B cell (primary cell): Measurements from ENCODE around the gene RBP4. TPM values are rescaled to one million over a fixed set of nuclear protein-coding genes. Genes with fewer than 3 reads are reported as not detected.

ENCODE experiments used
- ATAC-seq: fragments of 200-7000 bp; cut with Tn5 transposase; one replicate; pipeline ENCODE4 v1.10.0; 2021; ENCODE audit warnings: low read depth, mild to moderate bottlenecking, moderate number of reproducible peaks, moderate library complexity
- CTCF ChIA-PET: fragments of 350-600 bp; sonication (Branson Sonifier 250); formaldehyde crosslinking; loops from one replicate; lab custom pipeline; 2021; ENCODE audit warnings: antibody characterized with exemption, inconsistent platforms; lab: Charles Lee
- POLR2A ChIA-PET: fragments of 350-600 bp; sonication (Branson Sonifier 250); formaldehyde crosslinking; loops from one replicate; lab custom pipeline; 2021; ENCODE audit warnings: antibody characterized with exemption; lab: Charles Lee
- DNase-seq: peaks from one replicate; pipeline ENCODE4 v3.0.0; 2013
- H2AFZ ChIP-seq: 2 replicates; pipeline ENCODE4 v1.6.1; 2012; ENCODE audit warnings: mild to moderate bottlenecking, low read depth, low read length; ENCODE audit not compliant: insufficient read depth, poor library complexity, severe bottlenecking
- H3K27ac ChIP-seq, 2 donors: 1 replicate in 1 of 2; 2 replicates in 1 of 2; pipeline ENCODE4 v1.5.1; 2012 to 2013; ENCODE audit warnings: low read length in 2 of 2, mild to moderate bottlenecking in 2 of 2, moderate library complexity in 1 of 2
- H3K27me3 ChIP-seq, 4 experiments: fragments of 200-600 bp in 1 of 4; sonication (generic) in 1 of 4; replicated peaks in 1 of 4; 1 replicate in 2 of 4; 2 replicates in 2 of 4; pipeline versions ENCODE4 v1.6.1 to v1.7.0; 2013 to 2016; ENCODE audit warnings: low read length in 3 of 4, mild to moderate bottlenecking in 2 of 4, mixed read lengths in 1 of 4, moderate library complexity in 1 of 4; ENCODE audit not compliant: insufficient read depth in 4 of 4, control insufficient read depth in 3 of 4; ENCODE audit errors: control extremely low read depth in 1 of 4
- H3K36me3 ChIP-seq, 2 experiments: replicated peaks in 1 of 2; 1 replicate in 1 of 2; 2 replicates in 1 of 2; pipeline versions ENCODE4 v1.6.1 to v1.7.1; 2013; ENCODE audit warnings: low read length in 1 of 2; ENCODE audit not compliant: insufficient read depth in 2 of 2, control insufficient read depth in 1 of 2; ENCODE audit errors: control extremely low read depth in 1 of 2, extremely low read depth in 1 of 2
- H3K4me1 ChIP-seq, 2 donors: fragments of 200-600 bp in 1 of 2; sonication (generic) in 1 of 2; 1 replicate in 1 of 2; 2 replicates in 1 of 2; pipeline versions ENCODE4 v1.5.1 to v1.6.1; 2013 to 2017; ENCODE audit warnings: low read length in 2 of 2; ENCODE audit not compliant: control insufficient read depth in 2 of 2, insufficient read depth in 2 of 2
- H3K4me2 ChIP-seq: replicated peaks from 2 replicates; pipeline ENCODE3; 2012; ENCODE audit warnings: mild to moderate bottlenecking, low read depth, low read length; ENCODE audit not compliant: poor library complexity, severe bottlenecking
- H3K4me3 ChIP-seq, 5 experiments: fragments of 200-600 bp in 1 of 5; sonication (generic) in 1 of 5; 1 replicate in 3 of 5; 2 replicates in 2 of 5; pipeline versions ENCODE4 v1.5.1 to v1.7.0; 2011 to 2016; ENCODE audit warnings: low read length in 4 of 5, mild to moderate bottlenecking in 4 of 5, low read depth in 2 of 5, control low read depth in 1 of 5, moderate library complexity in 1 of 5; ENCODE audit not compliant: insufficient read depth in 1 of 5; ENCODE audit errors: control extremely low read depth in 1 of 5, extremely low read depth in 1 of 5
- H3K79me2 ChIP-seq: fragments of 200-600 bp; sonication (generic); one replicate; pipeline ENCODE4 v1.6.0; 2016; ENCODE audit warnings: low read length; ENCODE audit not compliant: control insufficient read depth, insufficient read depth
- H3K9ac ChIP-seq: fragments of 200-600 bp; sonication (generic); 2 replicates; pipeline ENCODE4 v1.6.1; 2017; ENCODE audit warnings: mild to moderate bottlenecking, low read length, moderate library complexity
- H3K9me3 ChIP-seq, 3 donors: one replicate each; pipeline versions ENCODE4 v1.6.1 to v1.7.1; 2013; ENCODE audit warnings: low read length in 2 of 3; ENCODE audit not compliant: control insufficient read depth in 2 of 3, insufficient read depth in 1 of 3; ENCODE audit errors: control extremely low read depth in 1 of 3
- H4K20me1 ChIP-seq: 2 replicates; pipeline ENCODE4 v1.6.0; 2012; ENCODE audit warnings: mild to moderate bottlenecking, low read length; ENCODE audit not compliant: insufficient read depth, control insufficient read depth, poor library complexity, severe bottlenecking
- H3K27ac Mint-ChIP-seq: one replicate; pipeline ENCODE4 v1.8.0; 2021; ENCODE audit warnings: mixed read lengths
- H3K27me3 Mint-ChIP-seq: one replicate; pipeline ENCODE4 v1.8.0; 2021; ENCODE audit warnings: mixed read lengths
- H3K4me1 Mint-ChIP-seq: one replicate; pipeline ENCODE4 v1.8.0; 2021; ENCODE audit warnings: mixed read lengths
- H3K4me3 Mint-ChIP-seq: one replicate; pipeline ENCODE4 v1.8.0; 2021; ENCODE audit warnings: mixed read lengths
- H3K9me3 Mint-ChIP-seq: one replicate; pipeline ENCODE4 v1.8.0; 2022; ENCODE audit warnings: mixed read lengths; ENCODE audit not compliant: insufficient read depth
- CTCF ChIP-seq: fragments of 200-600 bp; IDR thresholded peaks from one replicate; pipeline ENCODE4 v1.8.0; 2022; ENCODE audit warnings: antibody characterized with exemption, mild to moderate bottlenecking
- EZH2 ChIP-seq: IDR thresholded peaks from 2 replicates; pipeline ENCODE4 v1.6.1; 2012; ENCODE audit warnings: borderline replicate concordance, low read depth, mild to moderate bottlenecking, moderate library complexity, low read length; ENCODE audit not compliant: insufficient read depth, poor library complexity, severe bottlenecking
- WGBS: methylation state at CpG from one replicate; pipeline ENCODE4 v1.1.5; 2013; ENCODE audit warnings: missing lambda C conversion rate; ENCODE audit not compliant: insufficient coverage; 5-methylcytosine and 5-hydroxymethylcytosine counted together
- intact Hi-C: fragments of 100-400 bp; cut with micrococcal nuclease; formaldehyde crosslinking; loops from one replicate; pipeline ENCODE4 v1.10.0; 2022
- polyA plus RNA-seq: library from polyadenylated mRNA; depleted of rRNA; stranded (reverse); fragments of >200 nt; gene quantifications from 2 replicates; pipeline ENCODE4 v1.2.3, GENCODE V29; 2012
- total RNA-seq, 2 donors: library from RNA; stranded (reverse); fragments of 120-200 nt in 1 of 2; gene quantifications; 1 replicate in 1 of 2; 2 replicates in 1 of 2; pipeline versions ENCODE4 v1.2.3 to v1.2.4, GENCODE V29; 2013 to 2022

Gene RBP4
- total and polyA plus RNA-seq, 2 donors (not counting 1 experiment from before 2014, with no cell fraction given): not detected

GRCh38 chr10:93568105-93568390 lies 33.0 kb downstream of the RBP4 start:
- H3K4me3 Mint-ChIP-seq: no peak overlapping the region
- H3K27me3 Mint-ChIP-seq: peaks cover 75% of the 10 kb centered on the region
- no peak overlapping the region for H3K4me2 ChIP-seq
- H3K27ac Mint-ChIP-seq: no peak overlapping the region
- intact Hi-C loops: no loop called here
- no peaks in the 10 kb centered on the region for H3K36me3 ChIP-seq
- H3K4me3 ChIP-seq: no peak overlapping the region
- H3K4me1 ChIP-seq: no peaks in the 10 kb centered on the region
- DNase-seq (no peak), ATAC-seq (no peak)
- POLR2A ChIA-PET: no interaction called here
- no peaks in the 10 kb centered on the region for H3K9me3 Mint-ChIP-seq
- WGBS: 30% methylated on average over 19 of the region's 21 CpGs
- CTCF ChIA-PET: interaction anchor here (1.0 to 1.8 kb wide), 2 partner anchors 10 to 13 kb away, joined by 3 to 4 read pairs; no protein-coding TSS in a partner anchor
- H3K9me3 ChIP-seq: no peaks in the 10 kb centered on the region
- H3K27me3 ChIP-seq: peaks cover 0 to 42% (median 8%) of the 10 kb centered on the region in 4 experiments
- no peaks in the 10 kb centered on the region for H4K20me1 ChIP-seq
- no peak overlapping the region for H3K27ac ChIP-seq
- H2AFZ ChIP-seq: no peak overlapping the region
- no peak for TF ChIP-seq CTCF
- TF ChIP-seq EZH2: no peak
- H3K4me1 Mint-ChIP-seq: no peaks in the 10 kb centered on the region
- no peak overlapping the region for H3K9ac ChIP-seq
- H3K79me2 ChIP-seq: no peaks in the 10 kb centered on the region

DNA sequence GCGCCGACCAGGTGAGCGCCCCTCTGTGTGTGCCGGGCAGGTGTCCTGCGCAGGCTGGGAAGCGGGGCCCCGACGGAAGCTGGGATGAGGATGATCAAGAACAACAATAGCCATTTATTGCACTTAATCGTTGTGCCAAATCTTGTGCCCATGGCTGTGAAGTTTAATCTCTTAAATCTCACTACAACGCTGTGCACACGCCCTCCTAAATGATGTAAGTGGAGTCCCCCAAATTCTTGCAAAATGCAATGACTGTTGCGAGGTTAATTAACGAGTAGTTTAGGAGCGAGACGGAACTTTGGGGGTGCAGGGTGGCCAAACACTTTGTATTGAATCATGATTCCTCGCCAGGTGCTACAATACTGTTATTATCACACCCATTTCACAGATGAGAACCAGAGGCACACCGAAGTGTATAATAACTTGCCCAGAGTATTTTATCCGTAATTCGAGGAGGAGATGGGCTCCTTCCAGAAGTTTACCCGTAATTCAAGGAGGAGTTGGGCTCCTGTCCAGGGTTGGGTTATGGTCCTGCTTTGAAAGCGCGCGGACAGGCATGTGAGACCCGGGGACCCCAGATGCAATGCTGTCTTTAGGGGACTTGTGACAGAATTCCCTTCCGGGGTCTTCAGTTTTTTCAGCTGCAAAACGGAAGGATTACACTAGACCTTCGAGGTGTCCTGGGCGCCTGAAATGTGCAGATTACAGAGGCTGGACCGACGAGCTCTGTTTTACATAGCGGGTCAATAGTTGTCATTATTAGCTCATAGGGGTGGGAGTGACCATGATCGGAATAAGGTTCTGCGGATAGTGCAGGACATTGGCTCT lies 33.5 kb downstream of the RBP4 start:
- H3K4me1 ChIP-seq: no peaks in the 10 kb centered on the region
- Mint-ChIP-seq H3K27me3 (peaks cover 72% of the 10 kb centered on the region), H3K4me3 (no peak overlapping the region), H3K9me3 (no peaks in the 10 kb centered on the region), H3K4me1 (no peaks in the 10 kb centered on the region), H3K27ac (no peak overlapping the region)
- H3K27me3 ChIP-seq: peaks cover 0 to 38% (median 8%) of the 10 kb centered on the region in 4 experiments
- no peaks in the 10 kb centered on the region for H3K9me3 ChIP-seq
- no peak overlapping the region for H3K27ac ChIP-seq
- ATAC-seq (no peak), DNase-seq (no peak)
- ChIA-PET CTCF (interaction anchor here (1.8 kb wide), 1 partner anchor 9 kb away, joined by 4 read pairs; no protein-coding TSS in a partner anchor), POLR2A (interaction anchor here (0.6 kb wide), 1 partner anchor 1013 kb away, joined by 7 read pairs; no protein-coding TSS in a partner anchor)
- no peak overlapping the region for H2AFZ ChIP-seq
- H4K20me1 ChIP-seq: no peaks in the 10 kb centered on the region
- WGBS: 29% methylated on average over 29 of the region's 33 CpGs
- no peak overlapping the region for H3K9ac ChIP-seq
- no peak for TF ChIP-seq EZH2
- no peaks in the 10 kb centered on the region for H3K79me2 ChIP-seq
- intact Hi-C loops: no loop called here
- no peak overlapping the region for H3K4me2 ChIP-seq
- no peak overlapping the region for H3K4me3 ChIP-seq
- no peaks in the 10 kb centered on the region for H3K36me3 ChIP-seq
